RWPE2 (cell line): Measurements from ENCODE around the gene SLC24A3.

ENCODE experiments used
- ATAC-seq: fragments of 200-7000 bp; cut with Tn5 transposase; 3 replicates; pipeline ENCODE4 v1.9.1; 2021; ENCODE audit warnings: low read depth
- DNase-seq: peaks from one replicate; pipeline ENCODE4 v3.0.0-alpha.2; 2020; ENCODE audit warnings: low spot score
- H3K27ac ChIP-seq: fragments of 450-650 bp; 2 replicates; pipeline ENCODE4 v1.5.1; 2017; ENCODE audit warnings: mild to moderate bottlenecking; ENCODE audit not compliant: poor library complexity, severe bottlenecking
- H3K27me3 ChIP-seq: fragments of 250-450 bp; sonication (Bioruptor Pico); 2 replicates; pipeline ENCODE4 v1.5.1; 2021; ENCODE audit warnings: mild to moderate bottlenecking, moderate library complexity; ENCODE audit not compliant: insufficient read depth, poor library complexity, severe bottlenecking
- H3K36me3 ChIP-seq: fragments of 250-450 bp; sonication (Bioruptor Pico); 2 replicates; pipeline ENCODE4 v1.5.1; 2020; ENCODE audit warnings: low read depth, mild to moderate bottlenecking, moderate library complexity
- H3K4me1 ChIP-seq: fragments of 250-450 bp; sonication (Bioruptor Pico); 2 replicates; pipeline ENCODE4 v1.5.1; 2021; ENCODE audit warnings: mild to moderate bottlenecking, moderate library complexity; ENCODE audit not compliant: insufficient read depth, poor library complexity, severe bottlenecking
- H3K4me3 ChIP-seq: fragments of 250-450 bp; sonication (Bioruptor Pico); 2 replicates; pipeline ENCODE4 v1.5.1; 2021; ENCODE audit warnings: mild to moderate bottlenecking, moderate library complexity; ENCODE audit not compliant: severe bottlenecking
- H3K9me3 ChIP-seq: fragments of 250-450 bp; sonication (Bioruptor Pico); 2 replicates; pipeline ENCODE4 v1.5.1; 2021; ENCODE audit warnings: mild to moderate bottlenecking, moderate library complexity; ENCODE audit not compliant: severe bottlenecking
- CTCF ChIP-seq: fragments of 450-650 bp; IDR thresholded peaks from one replicate; pipeline ENCODE4 v1.5.1; 2017; ENCODE audit warnings: mild to moderate bottlenecking, moderate library complexity; ENCODE audit not compliant: poor library complexity, severe bottlenecking

SLC24A3 gene

GRCh38 chr20:19423097-19423899 lies 210.9 kb downstream of the SLC24A3 start:
- TF ChIP-seq CTCF: no peak
- no peak overlapping the region for H3K4me3 ChIP-seq
- no peaks in the 10 kb centered on the region for H3K27me3 ChIP-seq
- no peak overlapping the region for H3K27ac ChIP-seq
- H3K9me3 ChIP-seq: no peaks in the 10 kb centered on the region
- no peak for DNase-seq
- H3K36me3 ChIP-seq: no peaks in the 10 kb centered on the region
- no peak for ATAC-seq
- no peaks in the 10 kb centered on the region for H3K4me1 ChIP-seq

GRCh38 chr20:19423900-19424620 lies 211.6 kb downstream of the SLC24A3 start:
- ATAC-seq: no peak
- no peak overlapping the region for H3K4me3 ChIP-seq

GRCh38 chr20:19426356-19426755 lies 213.9 kb downstream of the SLC24A3 start:
- DNase-seq (no peak), ATAC-seq (no peak)
- Histone ChIP-seq H3K27me3 (peaks cover 4% of the 10 kb centered on the region), H3K4me3 (no peak overlapping the region), H3K27ac (no peak overlapping the region), H3K36me3 (no peaks in the 10 kb centered on the region), H3K9me3 (no peaks in the 10 kb centered on the region), H3K4me1 (no peaks in the 10 kb centered on the region)
- TF ChIP-seq CTCF: no peak

More at GRCh38 chr20:19423900-19424620, 211.6 kb downstream of the SLC24A3 start:
- Histone ChIP-seq H3K36me3 (no peaks in the 10 kb centered on the region), H3K9me3 (no peaks in the 10 kb centered on the region), H3K27ac (no peak overlapping the region), H3K27me3 (peaks cover under 1% of the 10 kb centered on the region), H3K4me1 (no peaks in the 10 kb centered on the region)
- no peak for TF ChIP-seq CTCF
- no peak for DNase-seq

- no peaks in the 10 kb centered on the region for H3K4me1 ChIP-seq
- H3K27ac ChIP-seq: no peak overlapping the region
- H3K36me3 ChIP-seq: no peaks in the 10 kb centered on the region
- H3K9me3 ChIP-seq: no peaks in the 10 kb centered on the region
- no peak for TF ChIP-seq CTCF
- ATAC-seq: no peak
- DNase-seq: no peak
- no peak overlapping the region for H3K4me3 ChIP-seq
- peaks cover 4% of the 10 kb centered on the region for H3K27me3 ChIP-seq
Observed at GRCh38 chr20:19427480-19427879, 215.0 kb downstream of the SLC24A3 start.

GRCh38 chr20:19427913-19428312 lies 215.5 kb downstream of the SLC24A3 start:
- no peaks in the 10 kb centered on the region for H3K9me3 ChIP-seq
- TF ChIP-seq CTCF: no peak
- H3K27me3 ChIP-seq: peaks cover 4% of the 10 kb centered on the region
- DNase-seq: no peak
- H3K4me1 ChIP-seq: no peaks in the 10 kb centered on the region
- H3K36me3 ChIP-seq: no peaks in the 10 kb centered on the region
- H3K27ac ChIP-seq: no peak overlapping the region
- no peak overlapping the region for H3K4me3 ChIP-seq
- ATAC-seq: no peak
